Esophagus (tissue), 2 donors: ENCODE results near the gene SLC35F1. TPM values are rescaled to one million over a fixed set of nuclear protein-coding genes. Genes with fewer than 3 reads are reported as not detected.

Experiments used
- H3K27ac ChIP-seq, 2 donors: one replicate each; pipeline ENCODE4 v1.5.1; 2013; ENCODE audit warnings: low read depth in 2 of 2, mild to moderate bottlenecking in 2 of 2, inconsistent platforms in 1 of 2, low read length in 1 of 2, moderate library complexity in 1 of 2
- H3K27me3 ChIP-seq, 2 donors: one replicate each; pipeline ENCODE4 v1.6.1; 2013; ENCODE audit warnings: low read length in 2 of 2, control low read depth in 1 of 2, mild to moderate bottlenecking in 1 of 2; ENCODE audit not compliant: insufficient read depth in 2 of 2, control insufficient read depth in 1 of 2
- H3K36me3 ChIP-seq, 2 donors: one replicate each; pipeline ENCODE4 v1.6.1; 2013; ENCODE audit warnings: low read length in 1 of 2; ENCODE audit not compliant: control insufficient read depth in 2 of 2, insufficient read depth in 2 of 2
- H3K4me1 ChIP-seq, 2 donors: one replicate each; pipeline ENCODE4 v1.6.1; 2013; ENCODE audit warnings: low read length in 1 of 2; ENCODE audit not compliant: control insufficient read depth in 2 of 2, insufficient read depth in 2 of 2
- H3K4me3 ChIP-seq, 2 donors: one replicate each; pipeline ENCODE4 v1.5.1; 2013; ENCODE audit warnings: low read length in 2 of 2, mild to moderate bottlenecking in 2 of 2, low read depth in 1 of 2, moderate library complexity in 1 of 2
- H3K9me3 ChIP-seq, 2 donors: one replicate each; pipeline ENCODE4 v1.6.1; 2013; ENCODE audit warnings: mild to moderate bottlenecking in 2 of 2, low read depth in 1 of 2, low read length in 1 of 2, moderate library complexity in 1 of 2; ENCODE audit not compliant: control insufficient read depth in 2 of 2, insufficient read depth in 1 of 2
- WGBS, 2 donors: extraction: QIAGEN DNeasy Blood & Tissue Kit; methylation state at CpG; one replicate each; pipeline ENCODE4 v1.1.7; 2013; 5-methylcytosine and 5-hydroxymethylcytosine counted together
- polyA plus RNA-seq, 2 donors: library from polyadenylated mRNA; stranded (reverse); fragments of 200-250 nt; gene quantifications; one replicate each; pipeline ENCODE4 v1.2.3, GENCODE V29; 2013
- donor health status: healthy with polysubstance abuse.
- donor health status: Bipolar disorder and iron deficiency.

The SLC35F1 gene
- polyA plus RNA-seq, 2 donors, result 0.08 to 0.13 TPM

- Histone ChIP-seq H3K4me1 (no peaks in the 10 kb centered on the region), H3K27ac (peak overlapping the region; percentile 18 to 45), H3K9me3 (no peaks in the 10 kb centered on the region), H3K36me3 (no peaks in the 10 kb centered on the region), H3K27me3 (no peaks in the 10 kb centered on the region), H3K4me3 (no peak overlapping the region)
- 73 to 75% methylated on average over 6 of the region's 6 CpGs for WGBS, 2 donors
Measured at GRCh38 chr6:118316796-118317384, 409.8 kb downstream of the SLC35F1 start.

- Histone ChIP-seq H3K27ac (no peak overlapping the region), H3K4me3 (no peak overlapping the region), H3K4me1 (no peaks in the 10 kb centered on the region), H3K27me3 (no peaks in the 10 kb centered on the region), H3K36me3 (no peaks in the 10 kb centered on the region), H3K9me3 (no peaks in the 10 kb centered on the region)
- 31 to 53% methylated on average over 4 of the region's 4 CpGs for WGBS, 2 donors
Measured at GRCh38 chr6:118317581-118318563, 410.8 kb downstream of the SLC35F1 start.

- H3K36me3 ChIP-seq, result no peaks in the 10 kb centered on the region
- no peak overlapping the region for H3K4me3 ChIP-seq
- H3K4me1 ChIP-seq, result no peaks in the 10 kb centered on the region
- H3K27ac ChIP-seq, result no peak overlapping the region
- no peaks in the 10 kb centered on the region for H3K27me3 ChIP-seq
- no peaks in the 10 kb centered on the region for H3K9me3 ChIP-seq
- 30 to 36% methylated on average over 3 of the region's 3 CpGs for WGBS, 2 donors
Measured at GRCh38 chr6:118318648-118319047, 411.6 kb downstream of the SLC35F1 start.

- 84 to 85% methylated on average over 3 of the region's 3 CpGs for WGBS, 2 donors
- no peaks in the 10 kb centered on the region for H3K9me3 ChIP-seq
- peak overlapping the region in 1 of 2 donors; percentile 14 for H3K27ac ChIP-seq
- no peaks in the 10 kb centered on the region for H3K36me3 ChIP-seq
- H3K4me1 ChIP-seq, result no peaks in the 10 kb centered on the region
- no peak overlapping the region for H3K4me3 ChIP-seq
- H3K27me3 ChIP-seq, result no peaks in the 10 kb centered on the region
Measured at GRCh38 chr6:118319416-118319815, 412.4 kb downstream of the SLC35F1 start.

GRCh38 chr6:118319894-118320649, 413.0 kb downstream of the SLC35F1 start:
- no peaks in the 10 kb centered on the region for H3K27me3 ChIP-seq
- H3K9me3 ChIP-seq, result no peaks in the 10 kb centered on the region
- no peaks in the 10 kb centered on the region for H3K36me3 ChIP-seq
- 85 to 87% methylated on average over 5 of the region's 5 CpGs for whole genome bisulfite sequencing, 2 donors
- H3K27ac ChIP-seq, result peak overlapping the region in 1 of 2 donors; percentile 31
- no peak overlapping the region for H3K4me3 ChIP-seq
- H3K4me1 ChIP-seq, result no peaks in the 10 kb centered on the region

- Histone ChIP-seq H3K4me3 (no peak overlapping the region), H3K4me1 (no peaks in the 10 kb centered on the region), H3K9me3 (no peaks in the 10 kb centered on the region), H3K27ac (peak overlapping the region in 1 of 2 donors; percentile 31), H3K36me3 (no peaks in the 10 kb centered on the region), H3K27me3 (no peaks in the 10 kb centered on the region)
- 39 to 57% methylated on average over 2 of the region's 2 CpGs for WGBS, 2 donors
Measured at GRCh38 chr6:118320652-118321051, 413.6 kb downstream of the SLC35F1 start.

GRCh38 chr6:118324116-118324515, 417.1 kb downstream of the SLC35F1 start:
- Histone ChIP-seq H3K36me3 (no peaks in the 10 kb centered on the region), H3K27me3 (no peaks in the 10 kb centered on the region), H3K4me1 (no peaks in the 10 kb centered on the region), H3K4me3 (no peak overlapping the region), H3K27ac (no peak overlapping the region), H3K9me3 (no peaks in the 10 kb centered on the region)
- WGBS, 2 donors, result 66% methylated on average over 5 of the region's 5 CpGs

GRCh38 chr6:118325220-118325860, 418.3 kb downstream of the SLC35F1 start:
- H3K27ac ChIP-seq, result no peak overlapping the region
- 70 to 80% methylated on average over 10 of the region's 10 CpGs for WGBS, 2 donors
- no peaks in the 10 kb centered on the region for H3K9me3 ChIP-seq

GRCh38 chr6:118326712-118327111, 419.6 kb downstream of the SLC35F1 start:
- Histone ChIP-seq H3K4me1 (no peaks in the 10 kb centered on the region), H3K27ac (no peak overlapping the region), H3K27me3 (no peaks in the 10 kb centered on the region), H3K36me3 (no peaks in the 10 kb centered on the region), H3K9me3 (no peaks in the 10 kb centered on the region), H3K4me3 (no peak overlapping the region)

More at GRCh38 chr6:118325220-118325860, 418.3 kb downstream of the SLC35F1 start:
- H3K4me1 ChIP-seq, result no peaks in the 10 kb centered on the region
- no peak overlapping the region for H3K4me3 ChIP-seq
- H3K27me3 ChIP-seq, result no peaks in the 10 kb centered on the region
- H3K36me3 ChIP-seq, result no peaks in the 10 kb centered on the region
